H1 (cell line): Measurements from ENCODE around the gene PSMD9. TPM values are rescaled to one million over a fixed set of nuclear protein-coding genes. Genes with fewer than 3 reads are reported as not detected.

Experiments used
- BRCA1 ChIP-seq: IDR thresholded peaks from 2 replicates; pipeline ENCODE4 v1.6.1; 2012; ENCODE audit warnings: low read depth, low read length, improper control_type of control experiment
- CBX5 ChIP-seq: fragments of 300-800, 300-1000 bp; sonication (generic); IDR thresholded peaks from 2 replicates; pipeline ENCODE4 v1.7.1; 2016; ENCODE audit warnings: antibody characterized with exemption, low read length, low read depth
- CBX8 ChIP-seq: fragments of 300-800, 300-1000 bp; sonication (generic); IDR thresholded peaks from 2 replicates; pipeline ENCODE4 v1.7.1; 2016; ENCODE audit warnings: low read depth, low read length, borderline replicate concordance
- CREB1 ChIP-seq: IDR thresholded peaks from 2 replicates; pipeline ENCODE4 v1.6.1; 2012; ENCODE audit warnings: inconsistent platforms
- CTBP2 ChIP-seq: IDR thresholded peaks from 2 replicates; pipeline ENCODE4 v1.7.0; 2011; ENCODE audit warnings: borderline replicate concordance, mild to moderate bottlenecking, moderate library complexity, mixed read lengths, low read length; ENCODE audit not compliant: insufficient read depth, insufficient read length
- EGR1 ChIP-seq: IDR thresholded peaks from 2 replicates; pipeline ENCODE4 v1.6.1; 2011; ENCODE audit warnings: low read depth, low read length, borderline replicate concordance
- GTF2F1 ChIP-seq: IDR thresholded peaks from 2 replicates; pipeline ENCODE4 v1.6.1; 2012; ENCODE audit warnings: low read depth, low read length, improper control_type of control experiment, borderline replicate concordance
- JUN ChIP-seq: IDR thresholded peaks from 2 replicates; pipeline ENCODE4 v1.6.1; 2011; ENCODE audit warnings: low read depth, mild to moderate bottlenecking, improper control_type of control experiment, low read length
- JUND ChIP-seq: IDR thresholded peaks from 2 replicates; pipeline ENCODE4 v1.6.1; 2011; ENCODE audit warnings: mild to moderate bottlenecking, improper control_type of control experiment, low read length
- PHF8 ChIP-seq: fragments of 200-600 bp; sonication (generic); conservative IDR thresholded peaks from 2 replicates; pipeline ENCODE4 v1.7.1; 2012; ENCODE audit warnings: low read depth, mild to moderate bottlenecking, inconsistent platforms, low read length, moderate library complexity
- RBBP5 ChIP-seq: IDR thresholded peaks from 2 replicates; pipeline ENCODE4 v1.7.1; 2012; ENCODE audit warnings: low read depth, mild to moderate bottlenecking, inconsistent platforms, low read length, moderate library complexity, borderline replicate concordance
- RFX5 ChIP-seq: IDR thresholded peaks from 2 replicates; pipeline ENCODE4 v1.6.1; 2011; ENCODE audit warnings: low read depth, low read length, improper control_type of control experiment, borderline replicate concordance
- RNF2 ChIP-seq: fragments of 200-900, 300-1000 bp; sonication (generic); IDR thresholded peaks from 2 replicates; pipeline ENCODE4 v1.7.1; 2016; ENCODE audit warnings: borderline replicate concordance, low read depth, mild to moderate bottlenecking, antibody characterized with exemption, low read length; ENCODE audit not compliant: poor library complexity, severe bottlenecking; ENCODE audit errors: missing control alignments
- SIX5 ChIP-seq: IDR thresholded peaks from 2 replicates; pipeline ENCODE4 v1.6.1; 2011; ENCODE audit warnings: mild to moderate bottlenecking, low read depth, low read length
- SP1 ChIP-seq: IDR thresholded peaks from 2 replicates; pipeline ENCODE4 v1.6.1; 2011; ENCODE audit warnings: low read depth, low read length
- polyA plus RNA-seq, 7 experiments: library from polyadenylated mRNA; depleted of rRNA in 3 of 7; stranded (reverse) in 5 of 7; unstranded in 2 of 7; fragments of >200 nt in 5 of 7; fragments of 200-250 nt in 2 of 7; gene quantifications; 1 replicate in 5 of 7; 2 replicates in 1 of 7; 4 replicates in 1 of 7; pipeline versions ENCODE4 v1.2.1 to v1.2.3, GENCODE V29; 2011 to 2013; ENCODE audit warnings: missing spikeins in 2 of 7, mixed read lengths in 2 of 7
- total RNA-seq: library from RNA; stranded (reverse); fragmentation: NEBNext Ultra II Directional; extraction: Animal tissue kit (Norgen Biotek cat#: 25700); gene quantifications from 2 replicates; pipeline ENCODE4 v1.2.1, GENCODE V29; 2021
- TF ChIP-seq, protein P1 (sequence below): IDR thresholded peaks from 2 replicates; pipeline ENCODE4 v1.6.1; 2012; ENCODE audit warnings: inconsistent platforms
- TF ChIP-seq, protein P2 (sequence below): IDR thresholded peaks from 2 replicates; pipeline ENCODE4 v1.6.1; 2012; ENCODE audit warnings: low read length, inconsistent platforms
- TF ChIP-seq, protein P3 (sequence below), 3 experiments: IDR thresholded peaks; 1 replicate in 2 of 3; 2 replicates in 1 of 3; pipeline versions ENCODE4 v1.5.1 to v1.6.1; 2011; ENCODE audit warnings: low read length in 3 of 3, mild to moderate bottlenecking in 3 of 3, inconsistent platforms in 2 of 3, low read depth in 1 of 3, moderate library complexity in 1 of 3; ENCODE audit not compliant: insufficient read depth in 1 of 3; ENCODE audit errors: control extremely low read depth in 1 of 3

The PSMD9 gene
- total and polyA plus RNA-seq, 2 of the 8 experiments (the other 6 are each of a cell fraction or from before 2014, with no cell fraction given), result 28.8 to 36.1 TPM

DNA sequence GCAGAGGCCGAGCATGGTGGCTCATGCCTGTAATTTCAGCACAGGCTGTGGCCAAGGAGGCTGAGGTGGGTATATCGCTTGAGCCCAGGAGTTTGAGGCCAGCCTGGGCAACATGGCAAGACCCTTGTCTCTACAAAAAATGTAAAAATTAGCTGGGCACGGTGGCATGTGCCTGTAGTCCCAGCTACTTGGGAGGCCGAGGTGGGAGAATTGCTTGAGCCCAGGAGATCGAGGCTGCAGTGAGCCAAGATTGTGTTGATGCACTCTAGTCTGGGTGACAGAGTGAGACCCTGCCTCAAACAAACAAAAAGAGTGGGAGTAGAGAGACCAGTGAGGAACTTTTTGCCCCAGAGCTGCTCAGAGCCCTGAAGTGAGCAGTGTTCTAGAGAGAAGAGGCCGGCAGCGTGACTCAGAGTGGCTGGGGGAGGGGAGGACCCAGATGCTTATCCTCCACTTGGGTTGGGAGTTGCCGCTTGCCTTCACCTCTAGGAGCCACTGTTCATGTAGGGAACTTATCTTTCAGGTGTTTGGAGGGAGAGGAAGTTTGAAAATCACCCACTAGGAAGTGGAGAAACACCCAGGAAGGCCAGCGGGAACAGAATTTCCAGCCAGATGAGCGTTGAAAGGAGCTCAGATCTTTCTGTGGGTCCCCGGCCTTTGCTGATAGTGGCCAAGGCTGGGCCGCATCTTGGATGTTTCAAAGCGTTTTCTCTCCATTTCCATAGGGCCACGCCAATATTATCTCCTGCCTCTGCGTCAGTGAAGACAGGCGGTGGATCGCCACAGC lies 45.1 kb downstream of the PSMD9 start (continued):
- TF ChIP-seq SIX5 (no peak), SP1 (0 out of 2 replicates have a peak, but pooled peaks have one; percentile 47), RFX5 (no peak), JUND (peak; percentile 85), CBX8 (no peak), BRCA1 (no peak), PHF8 (no peak), CBX5 (no peak), GTF2F1 (no peak), RBBP5 (peak; percentile 83; the same call in 1 of the 2 replicates), CTBP2 (no peak), EGR1 (no peak), CREB1 (no peak), RNF2 (no peak), JUN (no peak)
- TF ChIP-seq, protein P1, sequence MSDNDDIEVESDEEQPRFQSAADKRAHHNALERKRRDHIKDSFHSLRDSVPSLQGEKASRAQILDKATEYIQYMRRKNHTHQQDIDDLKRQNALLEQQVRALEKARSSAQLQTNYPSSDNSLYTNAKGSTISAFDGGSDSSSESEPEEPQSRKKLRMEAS, result peak; percentile 27; the same call in 1 of the 2 replicates
- TF ChIP-seq, protein P2, sequence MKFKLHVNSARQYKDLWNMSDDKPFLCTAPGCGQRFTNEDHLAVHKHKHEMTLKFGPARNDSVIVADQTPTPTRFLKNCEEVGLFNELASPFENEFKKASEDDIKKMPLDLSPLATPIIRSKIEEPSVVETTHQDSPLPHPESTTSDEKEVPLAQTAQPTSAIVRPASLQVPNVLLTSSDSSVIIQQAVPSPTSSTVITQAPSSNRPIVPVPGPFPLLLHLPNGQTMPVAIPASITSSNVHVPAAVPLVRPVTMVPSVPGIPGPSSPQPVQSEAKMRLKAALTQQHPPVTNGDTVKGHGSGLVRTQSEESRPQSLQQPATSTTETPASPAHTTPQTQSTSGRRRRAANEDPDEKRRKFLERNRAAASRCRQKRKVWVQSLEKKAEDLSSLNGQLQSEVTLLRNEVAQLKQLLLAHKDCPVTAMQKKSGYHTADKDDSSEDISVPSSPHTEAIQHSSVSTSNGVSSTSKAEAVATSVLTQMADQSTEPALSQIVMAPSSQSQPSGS, result no peak
- TF ChIP-seq, protein P3, sequence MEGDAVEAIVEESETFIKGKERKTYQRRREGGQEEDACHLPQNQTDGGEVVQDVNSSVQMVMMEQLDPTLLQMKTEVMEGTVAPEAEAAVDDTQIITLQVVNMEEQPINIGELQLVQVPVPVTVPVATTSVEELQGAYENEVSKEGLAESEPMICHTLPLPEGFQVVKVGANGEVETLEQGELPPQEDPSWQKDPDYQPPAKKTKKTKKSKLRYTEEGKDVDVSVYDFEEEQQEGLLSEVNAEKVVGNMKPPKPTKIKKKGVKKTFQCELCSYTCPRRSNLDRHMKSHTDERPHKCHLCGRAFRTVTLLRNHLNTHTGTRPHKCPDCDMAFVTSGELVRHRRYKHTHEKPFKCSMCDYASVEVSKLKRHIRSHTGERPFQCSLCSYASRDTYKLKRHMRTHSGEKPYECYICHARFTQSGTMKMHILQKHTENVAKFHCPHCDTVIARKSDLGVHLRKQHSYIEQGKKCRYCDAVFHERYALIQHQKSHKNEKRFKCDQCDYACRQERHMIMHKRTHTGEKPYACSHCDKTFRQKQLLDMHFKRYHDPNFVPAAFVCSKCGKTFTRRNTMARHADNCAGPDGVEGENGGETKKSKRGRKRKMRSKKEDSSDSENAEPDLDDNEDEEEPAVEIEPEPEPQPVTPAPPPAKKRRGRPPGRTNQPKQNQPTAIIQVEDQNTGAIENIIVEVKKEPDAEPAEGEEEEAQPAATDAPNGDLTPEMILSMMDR (IDR thresholded peaks at IDR 0.05; ENCODE audit: control extremely low read depth in 1 of 3, insufficient read depth in 1 of 3, low read depth in 1 of 3, low read length in 3 of 3), result peak; percentile 29 to 49 (median 38); a peak in 3 of 4 replicates
